Measurements from ENCODE around the gene HABP4. TPM values are rescaled to one million over a fixed set of nuclear protein-coding genes. Genes with fewer than 3 reads are reported as not detected.

HABP4 gene
- total RNA-seq, 1 experiment from 2014 or later, result 21.0 TPM

GRCh38 chr9:96483733-96484390 lies 33.9 kb downstream of the HABP4 start:
- Histone ChIP-seq H3K9ac (ENCODE audit: low read length) (no peak overlapping the region), H3K27ac (ENCODE audit: low read depth, low read length) (no peak overlapping the region), H3K4me1 (ENCODE audit: control insufficient read depth in 1 of 2, insufficient read depth in 2 of 2, low read length in 2 of 2) (peaks cover 11% of the 10 kb centered on the region in 2 experiments; a peak in 3 of 4 replicates), H3K4me3 (replicated peaks in 1 of 2; ENCODE audit: low read depth in 1 of 2, low read length in 2 of 2) (no peak overlapping the region), H3K9me3 (ENCODE audit: control insufficient read depth in 1 of 2, insufficient read depth in 1 of 2, low read depth in 1 of 2, low read length in 2 of 2) (no peaks in the 10 kb centered on the region), H3K36me3 (ENCODE audit: control insufficient read depth in 1 of 2, insufficient read depth in 2 of 2, low read length in 2 of 2) (peaks cover 0 to 12% of the 10 kb centered on the region in 2 experiments; a peak in 2 of 4 replicates), H3K9me2 (ENCODE audit: insufficient read depth) (no peaks in the 10 kb centered on the region), H4K20me1 (ENCODE audit: insufficient read depth) (no peaks in the 10 kb centered on the region), H3K27me3 (ENCODE audit: insufficient read depth, low read length) (no peaks in the 10 kb centered on the region), H3K4me2 (ENCODE audit: low read length) (no peak overlapping the region), H3K79me2 (ENCODE audit: insufficient read depth, low read length) (no peaks in the 10 kb centered on the region), H2AFZ (ENCODE audit: low read depth, low read length, poor library complexity, severe bottlenecking) (no peak overlapping the region)
- CTCF ChIA-PET, result no interaction called here
- DNase-seq (ENCODE audit: low read depth, low spot score) (no peak), ATAC-seq (no peak)
- TF ChIP-seq MAX (IDR thresholded peaks at IDR 0.05) (no peak), SRF (IDR thresholded peaks at IDR 0.05; ENCODE audit: low read depth) (no peak), YY1 (IDR thresholded peaks at IDR 0.05; ENCODE audit: extremely low read depth, insufficient replicate concordance, low read depth, low read length) (no peak), ZFX (IDR thresholded peaks at IDR 0.05) (no peak), CEBPB (IDR thresholded peaks at IDR 0.05; ENCODE audit: low read depth) (no peak)
- BruUV-seq (replicated peaks), result no TSS peak
- POLR2A ChIA-PET, result interaction anchor here (0.6 kb wide), 1 partner anchor 29 kb away, joined by 3 read pairs; no protein-coding TSS in a partner anchor
- RAD21 ChIA-PET (ENCODE audit: low non-redundant PET in 1 of 2, low total read pairs in 2 of 2, uncharacterized antibody in 2 of 2, unreplicated experiment in 2 of 2), result no interaction called here
- intact Hi-C loops (cut with micrococcal nuclease), result no loop called here

GRCh38 chr9:96484521-96484931 lies 34.6 kb downstream of the HABP4 start:
- ATAC-seq (no peak), DNase-seq (ENCODE audit: low read depth, low spot score) (no peak)
- Histone ChIP-seq H3K27ac (ENCODE audit: low read depth, low read length) (no peak overlapping the region), H3K4me1 (ENCODE audit: control insufficient read depth in 1 of 2, insufficient read depth in 2 of 2, low read length in 2 of 2) (peaks cover 11% of the 10 kb centered on the region in 2 experiments; a peak in 3 of 4 replicates), H3K36me3 (ENCODE audit: control insufficient read depth in 1 of 2, insufficient read depth in 2 of 2, low read length in 2 of 2) (peaks cover 0 to 12% of the 10 kb centered on the region in 2 experiments; a peak in 2 of 4 replicates), H4K20me1 (ENCODE audit: insufficient read depth) (no peaks in the 10 kb centered on the region), H2AFZ (ENCODE audit: low read depth, low read length, poor library complexity, severe bottlenecking) (no peak overlapping the region), H3K4me2 (ENCODE audit: low read length) (no peak overlapping the region), H3K9ac (ENCODE audit: low read length) (no peak overlapping the region), H3K79me2 (ENCODE audit: insufficient read depth, low read length) (no peaks in the 10 kb centered on the region), H3K9me2 (ENCODE audit: insufficient read depth) (no peaks in the 10 kb centered on the region), H3K27me3 (ENCODE audit: insufficient read depth, low read length) (no peaks in the 10 kb centered on the region), H3K4me3 (replicated peaks in 1 of 2; ENCODE audit: low read depth in 1 of 2, low read length in 2 of 2) (no peak overlapping the region), H3K9me3 (ENCODE audit: control insufficient read depth in 1 of 2, insufficient read depth in 1 of 2, low read depth in 1 of 2, low read length in 2 of 2) (no peaks in the 10 kb centered on the region)
- CTCF ChIA-PET, result no interaction called here
- POLR2A ChIA-PET, result no interaction called here
- intact Hi-C loops (cut with micrococcal nuclease), result no loop called here
- RAD21 ChIA-PET (ENCODE audit: low non-redundant PET in 1 of 2, low total read pairs in 2 of 2, uncharacterized antibody in 2 of 2, unreplicated experiment in 2 of 2), result no interaction called here
- no peak for TF ChIP-seq EGR1 (IDR thresholded peaks at IDR 0.05; ENCODE audit: low read depth)
- TF ChIP-seq YY1 (IDR thresholded peaks at IDR 0.05; ENCODE audit: extremely low read depth, insufficient replicate concordance, low read depth, low read length), result no peak
- no peak for TF ChIP-seq CTCF (IDR thresholded peaks at IDR 0.05 in 2 of 3, conservative IDR thresholded peaks at IDR 0.05 in 1 of 3; ENCODE audit: borderline replicate concordance in 1 of 3, insufficient read depth in 1 of 3, low read depth in 2 of 3, low read length in 2 of 3)
- no peak for TF ChIP-seq ZFX (IDR thresholded peaks at IDR 0.05)
- TF ChIP-seq FOSL1 (IDR thresholded peaks at IDR 0.05; ENCODE audit: low read depth), result no peak
- BruUV-seq (replicated peaks), result no TSS peak

All from HCT116 (cell line).